ENCODE measurements around the gene DUSP22. TPM values are rescaled to one million over a fixed set of nuclear protein-coding genes. Genes with fewer than 3 reads are reported as not detected.

Gene DUSP22
- total RNA-seq, 1 experiment from 2014 or later, result 19.2 TPM

GRCh38 chr6:358432-358831, 66.1 kb downstream of the DUSP22 start:
- H3K9me3 ChIP-seq (ENCODE audit: control insufficient read depth in 1 of 2, insufficient read depth in 1 of 2, low read depth in 1 of 2, low read length in 2 of 2), result peaks cover 4 to 6% of the 10 kb centered on the region in 2 experiments; a peak in 2 of 4 replicates
- H3K79me2 ChIP-seq (ENCODE audit: insufficient read depth, low read length), result no peaks in the 10 kb centered on the region
- H2AFZ ChIP-seq (ENCODE audit: low read depth, low read length, poor library complexity, severe bottlenecking), result no peak overlapping the region
- DNase-seq (ENCODE audit: low read depth, low spot score), result no peak
- H3K4me1 ChIP-seq (ENCODE audit: control insufficient read depth in 1 of 2, insufficient read depth in 2 of 2, low read length in 2 of 2), result no peaks in the 10 kb centered on the region
- no peak overlapping the region for H3K4me3 ChIP-seq (replicated peaks in 1 of 2; ENCODE audit: low read depth in 1 of 2, low read length in 2 of 2)
- no peak for ATAC-seq
- H3K4me2 ChIP-seq (ENCODE audit: low read length), result no peak overlapping the region
- CTCF ChIA-PET, result no interaction called here
- H3K36me3 ChIP-seq (ENCODE audit: control insufficient read depth in 1 of 2, insufficient read depth in 2 of 2, low read length in 2 of 2), result no peaks in the 10 kb centered on the region
- no TSS peak for BruUV-seq (replicated peaks)
- POLR2A ChIA-PET, result no interaction called here
- H3K9me2 ChIP-seq (ENCODE audit: insufficient read depth), result no peaks in the 10 kb centered on the region
- intact Hi-C loops (cut with micrococcal nuclease), result no loop called here
- no peak overlapping the region for H3K27ac ChIP-seq (ENCODE audit: low read depth, low read length)
- TF ChIP-seq SIN3A (IDR thresholded peaks at IDR 0.05; ENCODE audit: low read depth) (no peak), EGR1 (IDR thresholded peaks at IDR 0.05; ENCODE audit: low read depth) (no peak), YY1 (IDR thresholded peaks at IDR 0.05; ENCODE audit: extremely low read depth, insufficient replicate concordance, low read depth, low read length) (no peak), MAX (IDR thresholded peaks at IDR 0.05) (no peak), SP1 (IDR thresholded peaks at IDR 0.05; ENCODE audit: low read depth) (no peak), CBX3 (IDR thresholded peaks at IDR 0.05; ENCODE audit: low read depth) (no peak), EZH2phosphoT487 (IDR thresholded peaks at IDR 0.05; ENCODE audit: borderline replicate concordance) (no peak), TCF7L2 (IDR thresholded peaks at IDR 0.05; ENCODE audit: borderline replicate concordance, extremely low read depth, insufficient read depth, insufficient read length) (no peak), ZFX (IDR thresholded peaks at IDR 0.05) (no peak), ATF3 (IDR thresholded peaks at IDR 0.05) (no peak), ZNF274 (IDR thresholded peaks at IDR 0.05; ENCODE audit: low read depth, low read length) (no peak), CEBPB (IDR thresholded peaks at IDR 0.05; ENCODE audit: low read depth) (no peak), CTCF (IDR thresholded peaks at IDR 0.05 in 2 of 3, conservative IDR thresholded peaks at IDR 0.05 in 1 of 3; ENCODE audit: borderline replicate concordance in 1 of 3, insufficient read depth in 1 of 3, low read depth in 2 of 3, low read length in 2 of 3) (no peak), POLR2A (IDR thresholded peaks at IDR 0.05; ENCODE audit: borderline replicate concordance, extremely low read depth, insufficient read depth, insufficient read length) (no peak), JUND (IDR thresholded peaks at IDR 0.05) (no peak), REST (IDR thresholded peaks at IDR 0.05; ENCODE audit: low read depth) (no peak), RAD21 (IDR thresholded peaks at IDR 0.05; ENCODE audit: low read depth) (no peak), POLR2AphosphoS5 (IDR thresholded peaks at IDR 0.05; ENCODE audit: low read depth, low read length) (no peak), FOSL1 (IDR thresholded peaks at IDR 0.05; ENCODE audit: low read depth) (no peak)
- H3K27me3 ChIP-seq (ENCODE audit: insufficient read depth, low read length), result no peaks in the 10 kb centered on the region
- no peak overlapping the region for H3K9ac ChIP-seq (ENCODE audit: low read length)
- RAD21 ChIA-PET (ENCODE audit: low non-redundant PET in 1 of 2, low total read pairs in 2 of 2, uncharacterized antibody in 2 of 2, unreplicated experiment in 2 of 2), result no interaction called here
- no peaks in the 10 kb centered on the region for H4K20me1 ChIP-seq (ENCODE audit: insufficient read depth)
